ENCODE measurements around the gene VPS37C. TPM values are rescaled to one million over a fixed set of nuclear protein-coding genes. Genes with fewer than 3 reads are reported as not detected.

The VPS37C gene
- total RNA-seq, 6 experiments from 2014 or later, result 14.6 to 17.0 (median 16.0) TPM

- Mint-ChIP-seq H3K4me1 (ENCODE audit: low read depth) (no peaks in the 10 kb centered on the region), H3K27me3 (ENCODE audit: insufficient read depth) (peaks cover 66% of the 10 kb centered on the region), H3K4me3 (no peak overlapping the region), H3K27ac (no peak overlapping the region), H3K9me3 (peaks cover 14% of the 10 kb centered on the region), H3K36me3 (ENCODE audit: low read depth) (peaks cover 5% of the 10 kb centered on the region; the same call in 1 of the 2 replicates)
- no peak for DNase-seq
- TF ChIP-seq CTCF (IDR thresholded peaks at IDR 0.05), result no peak
Measured at GRCh38 chr11:61198948-61199523, 37.8 kb upstream of the VPS37C start.

GRCh38 chr11:61198361-61198760 lies 37.1 kb upstream of the VPS37C start:
- Mint-ChIP-seq H3K4me1 (ENCODE audit: low read depth) (no peaks in the 10 kb centered on the region), H3K27ac (no peak overlapping the region), H3K4me3 (no peak overlapping the region), H3K27me3 (ENCODE audit: insufficient read depth) (peaks cover 63% of the 10 kb centered on the region), H3K36me3 (ENCODE audit: low read depth) (peaks cover 5% of the 10 kb centered on the region; the same call in 1 of the 2 replicates), H3K9me3 (peaks cover 14% of the 10 kb centered on the region)
- no peak for DNase-seq
- no peak for TF ChIP-seq CTCF (IDR thresholded peaks at IDR 0.05)

GRCh38 chr11:61195719-61196118 lies 34.5 kb upstream of the VPS37C start:
- H3K4me1 Mint-ChIP-seq (ENCODE audit: low read depth), result no peaks in the 10 kb centered on the region
- H3K27me3 Mint-ChIP-seq (ENCODE audit: insufficient read depth), result peaks cover 60% of the 10 kb centered on the region
- H3K4me3 Mint-ChIP-seq, result no peak overlapping the region
- H3K9me3 Mint-ChIP-seq, result peaks cover 16% of the 10 kb centered on the region
- H3K27ac Mint-ChIP-seq, result no peak overlapping the region
- TF ChIP-seq CTCF (IDR thresholded peaks at IDR 0.05), result no peak
- DNase-seq, result no peak
- H3K36me3 Mint-ChIP-seq (ENCODE audit: low read depth), result peaks cover 5% of the 10 kb centered on the region; the same call in 1 of the 2 replicates

- Mint-ChIP-seq H3K36me3 (ENCODE audit: low read depth) (peaks cover 5% of the 10 kb centered on the region; the same call in 1 of the 2 replicates), H3K4me1 (ENCODE audit: low read depth) (no peaks in the 10 kb centered on the region), H3K9me3 (peaks cover 16% of the 10 kb centered on the region), H3K27ac (no peak overlapping the region), H3K27me3 (ENCODE audit: insufficient read depth) (peaks cover 59% of the 10 kb centered on the region), H3K4me3 (no peak overlapping the region)
- no peak for TF ChIP-seq CTCF (IDR thresholded peaks at IDR 0.05)
- DNase-seq, result no peak
Measured at GRCh38 chr11:61194981-61195695, 33.9 kb upstream of the VPS37C start.

GRCh38 chr11:61194169-61194671 lies 33.0 kb upstream of the VPS37C start:
- DNase-seq, result no peak
- Mint-ChIP-seq H3K9me3 (peaks cover 13% of the 10 kb centered on the region), H3K27ac (no peak overlapping the region), H3K27me3 (ENCODE audit: insufficient read depth) (peaks cover 53% of the 10 kb centered on the region), H3K4me3 (no peak overlapping the region), H3K4me1 (ENCODE audit: low read depth) (no peaks in the 10 kb centered on the region), H3K36me3 (ENCODE audit: low read depth) (peaks cover 5% of the 10 kb centered on the region; the same call in 1 of the 2 replicates)
- no peak for TF ChIP-seq CTCF (IDR thresholded peaks at IDR 0.05)

Data from HFFc6 (cell line).